ENCODE measurements around the gene HPDL.

The HPDL gene

GRCh38 chr1:45331436-45332345 is 5.0 kb downstream of the HPDL start:
- no peak for TF ChIP-seq POLR2A (IDR thresholded peaks at IDR 0.05; ENCODE audit: low read depth, low read length)
- DNase-seq (ENCODE audit: insufficient read length, low spot score) (no peak), FAIRE-seq (no peak)

DNA sequence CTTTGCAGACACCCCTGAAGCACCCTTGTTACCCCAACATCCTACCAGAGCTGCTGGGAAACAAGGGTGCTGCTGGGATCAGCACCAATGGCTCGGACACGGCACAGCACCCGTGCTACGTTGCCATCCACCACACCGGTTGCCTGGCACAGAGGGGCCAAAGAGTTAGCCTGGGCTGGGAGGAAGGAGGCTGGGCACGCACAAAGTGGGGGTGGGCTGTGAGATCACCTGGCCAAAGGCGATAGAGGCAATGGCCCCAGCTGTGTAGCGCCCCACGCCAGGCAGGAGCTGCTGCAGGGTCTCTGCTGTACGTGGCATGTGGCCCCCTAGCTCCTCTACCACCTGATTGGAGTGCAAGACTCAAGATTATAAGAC is 5.6 kb downstream of the HPDL start:
- DNase-seq (ENCODE audit: insufficient read length, low spot score) (no peak), FAIRE-seq (no peak)
- no peak for TF ChIP-seq POLR2A (IDR thresholded peaks at IDR 0.05; ENCODE audit: low read depth, low read length)

DNA sequence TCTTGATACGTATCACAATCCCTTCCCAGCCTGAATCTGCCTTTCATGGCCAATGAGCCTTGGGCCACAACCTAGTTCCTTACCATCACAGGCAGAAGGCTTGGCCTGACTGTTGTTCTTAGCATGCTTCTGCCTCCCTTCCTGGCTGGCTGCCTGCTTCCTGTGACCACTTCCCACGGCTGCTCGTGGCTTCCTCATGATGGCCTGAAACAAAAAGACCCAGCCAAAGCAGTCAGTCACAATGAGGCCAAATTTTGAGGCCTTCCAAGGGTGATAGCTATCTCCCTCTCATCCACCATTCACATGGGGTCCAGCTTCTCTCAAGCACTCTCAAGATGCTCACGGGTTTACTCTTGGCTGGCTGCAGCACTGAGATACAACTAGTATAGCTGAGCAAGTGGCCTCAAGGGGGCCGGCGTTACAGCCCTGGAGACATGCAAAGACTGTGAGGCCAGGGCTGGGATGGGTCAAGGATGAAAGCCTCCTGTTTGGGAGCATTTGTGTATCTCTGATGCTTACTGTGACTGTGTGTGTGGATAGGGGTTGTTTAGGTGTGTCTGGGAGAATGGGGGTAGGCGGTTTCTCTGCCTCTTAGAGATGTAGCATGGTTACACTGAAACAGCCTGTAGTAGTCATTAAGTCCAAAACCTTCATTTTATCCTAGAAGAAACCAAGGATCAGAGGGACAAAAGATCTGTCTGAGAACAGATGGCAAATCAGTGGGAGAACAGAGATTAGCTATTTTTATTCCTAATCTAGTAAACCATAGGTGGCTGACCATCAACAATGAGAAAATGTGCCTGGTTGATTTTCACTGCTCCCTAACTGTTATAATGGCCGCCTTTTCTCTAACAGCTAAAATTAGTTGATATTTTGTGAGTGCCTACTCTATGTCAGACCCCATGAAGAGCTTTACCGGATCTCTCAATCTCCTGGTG is 7.9 kb downstream of the HPDL start:
- no peak for FAIRE-seq
- DNase-seq (ENCODE audit: insufficient read length, low spot score) = no peak
- TF ChIP-seq POLR2A (IDR thresholded peaks at IDR 0.05; ENCODE audit: low read depth, low read length) = no peak

GRCh38 chr1:45335855-45336324 is 9.2 kb downstream of the HPDL start:
- TF ChIP-seq POLR2A (IDR thresholded peaks at IDR 0.05; ENCODE audit: low read depth, low read length) = no peak
- FAIRE-seq = no peak
- DNase-seq (ENCODE audit: insufficient read length, low spot score) = no peak

GRCh38 chr1:45337630-45338325 is 11.1 kb downstream of the HPDL start:
- FAIRE-seq (no peak), DNase-seq (ENCODE audit: insufficient read length, low spot score) (no peak)
- TF ChIP-seq POLR2A (IDR thresholded peaks at IDR 0.05; ENCODE audit: low read depth, low read length) = no peak

DNA sequence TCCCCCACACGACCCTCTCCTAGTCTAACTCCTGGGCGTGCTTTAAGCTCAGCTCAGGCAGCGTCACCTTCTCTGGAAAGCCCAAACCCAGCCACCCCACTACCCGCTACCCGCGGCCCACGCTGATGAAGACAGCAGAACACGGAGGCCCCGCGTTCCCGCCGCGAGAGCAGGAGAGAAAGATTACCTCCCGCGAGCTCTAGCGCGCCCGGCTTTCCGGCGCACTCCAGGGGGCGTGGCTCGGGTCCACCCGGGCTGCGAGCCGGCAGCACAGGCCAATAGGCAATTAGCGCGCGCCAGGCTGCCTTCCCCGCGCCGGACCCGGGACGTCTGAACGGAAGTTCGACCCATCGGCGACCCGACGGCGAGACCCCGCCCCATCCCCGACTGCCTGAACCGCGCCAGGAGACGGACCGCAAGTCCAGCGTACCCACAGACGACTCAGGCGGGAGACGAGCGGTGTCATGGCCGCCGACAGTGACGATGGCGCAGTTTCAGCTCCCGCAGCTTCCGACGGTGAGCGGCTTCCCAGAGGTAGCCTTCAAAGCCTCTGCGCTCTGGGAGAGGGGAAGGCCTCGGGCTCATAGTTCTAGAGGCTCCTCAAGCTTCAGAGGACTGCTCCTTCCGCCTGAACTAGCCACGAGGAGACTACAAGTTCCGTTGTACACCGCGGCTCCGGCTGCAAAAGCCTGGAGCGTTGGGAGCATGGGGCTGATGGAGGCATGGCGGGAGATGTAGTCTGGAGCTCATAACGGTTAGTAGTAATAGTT is 13.3 kb downstream of the HPDL start, which contains the start of the genes MUTYH and TOE1:
Gene MUTYH, minus strand, starts transcription at position 652 of the 770 bp plus-strand sequence. CDS start 5,935 bp downstream, outside the sequence.
Gene TOE1, plus strand, starts transcription at position 382 of the 770 bp plus-strand sequence. Its CDS starts 83 bp downstream, at position 465.
- peak; percentile 83 for TF ChIP-seq POLR2A (IDR thresholded peaks at IDR 0.05; ENCODE audit: low read depth, low read length)
- no peak for FAIRE-seq

GRCh38 chr1:45340816-45341466 is 14.2 kb downstream of the HPDL start:
- no peak for FAIRE-seq
- no peak for TF ChIP-seq POLR2A (IDR thresholded peaks at IDR 0.05; ENCODE audit: low read depth, low read length)
- DNase-seq (ENCODE audit: insufficient read length, low spot score) = no peak

More for the DNA sequence above, 13.3 kb downstream of the HPDL start, which contains the start of the genes MUTYH and TOE1:
- DNase-seq (ENCODE audit: insufficient read length, low spot score) = peak; percentile 94

- DNase-seq (ENCODE audit: insufficient read length, low spot score) = no peak
- TF ChIP-seq POLR2A (IDR thresholded peaks at IDR 0.05; ENCODE audit: low read depth, low read length) = no peak
- no peak for FAIRE-seq
Measured at GRCh38 chr1:45344499-45344898, 17.8 kb downstream of the HPDL start.

GRCh38 chr1:45345014-45345413 is 18.3 kb downstream of the HPDL start:
- DNase-seq (ENCODE audit: insufficient read length, low spot score) (no peak), FAIRE-seq (no peak)
- no peak for TF ChIP-seq POLR2A (IDR thresholded peaks at IDR 0.05; ENCODE audit: low read depth, low read length)

- DNase-seq (ENCODE audit: insufficient read length, low spot score) (no peak), FAIRE-seq (no peak)
- TF ChIP-seq POLR2A (IDR thresholded peaks at IDR 0.05; ENCODE audit: low read depth, low read length) = 0 out of 2 replicates have a peak, but pooled peaks have one; percentile 2
Measured at GRCh38 chr1:45346473-45346872, 19.8 kb downstream of the HPDL start.

GRCh38 chr1:45348020-45348419 is 21.3 kb downstream of the HPDL start:
- FAIRE-seq = no peak
- TF ChIP-seq POLR2A (IDR thresholded peaks at IDR 0.05; ENCODE audit: low read depth, low read length) = no peak
- no peak for DNase-seq (ENCODE audit: insufficient read length, low spot score)

GRCh38 chr1:45348609-45348965 is 21.9 kb downstream of the HPDL start:
- FAIRE-seq = no peak
- no peak for DNase-seq (ENCODE audit: insufficient read length, low spot score)
- TF ChIP-seq POLR2A (IDR thresholded peaks at IDR 0.05; ENCODE audit: low read depth, low read length) = no peak

Measured in H54 (cell line).